ENCODE data around the gene HM13.

The HM13 gene

GRCh38 chr20:31496761-31497295, 17.4 kb upstream of the HM13 start:
- Histone ChIP-seq H3K9me3 (ENCODE audit: control insufficient read depth, insufficient read depth, low read length) (no peaks in the 10 kb centered on the region), H3K36me3 (ENCODE audit: control insufficient read depth, low read length) (no peaks in the 10 kb centered on the region), H3K27ac (ENCODE audit: low read depth, low read length) (no peak overlapping the region), H3K27me3 (ENCODE audit: control insufficient read depth, low read length) (0 out of 2 replicates have a peak, but pooled peaks cover 10% of the 10 kb centered on the region), H3K4me1 (ENCODE audit: control insufficient read depth, low read length) (no peaks in the 10 kb centered on the region), H4K20me1 (ENCODE audit: control insufficient read depth, insufficient read depth, low read depth, low read length) (no peaks in the 10 kb centered on the region), H3K79me2 (ENCODE audit: control insufficient read depth, low read length) (no peaks in the 10 kb centered on the region), H3K4me3 (ENCODE audit: low read length) (no peak overlapping the region), H3K4me2 (ENCODE audit: low read length) (no peak overlapping the region), H3F3A (ENCODE audit: control insufficient read depth, insufficient read depth) (no peaks in the 10 kb centered on the region), H3K9me2 (replicated peaks; ENCODE audit: control insufficient read depth, low read length) (no peaks in the 10 kb centered on the region)
- TF ChIP-seq CTCF (IDR thresholded peaks at IDR 0.05; ENCODE audit: low read depth, low read length, poor library complexity, severe bottlenecking) = no peak
- TF ChIP-seq EZH2phosphoT487 (IDR thresholded peaks at IDR 0.05; ENCODE audit: borderline replicate concordance, low read length) = no peak

DNA sequence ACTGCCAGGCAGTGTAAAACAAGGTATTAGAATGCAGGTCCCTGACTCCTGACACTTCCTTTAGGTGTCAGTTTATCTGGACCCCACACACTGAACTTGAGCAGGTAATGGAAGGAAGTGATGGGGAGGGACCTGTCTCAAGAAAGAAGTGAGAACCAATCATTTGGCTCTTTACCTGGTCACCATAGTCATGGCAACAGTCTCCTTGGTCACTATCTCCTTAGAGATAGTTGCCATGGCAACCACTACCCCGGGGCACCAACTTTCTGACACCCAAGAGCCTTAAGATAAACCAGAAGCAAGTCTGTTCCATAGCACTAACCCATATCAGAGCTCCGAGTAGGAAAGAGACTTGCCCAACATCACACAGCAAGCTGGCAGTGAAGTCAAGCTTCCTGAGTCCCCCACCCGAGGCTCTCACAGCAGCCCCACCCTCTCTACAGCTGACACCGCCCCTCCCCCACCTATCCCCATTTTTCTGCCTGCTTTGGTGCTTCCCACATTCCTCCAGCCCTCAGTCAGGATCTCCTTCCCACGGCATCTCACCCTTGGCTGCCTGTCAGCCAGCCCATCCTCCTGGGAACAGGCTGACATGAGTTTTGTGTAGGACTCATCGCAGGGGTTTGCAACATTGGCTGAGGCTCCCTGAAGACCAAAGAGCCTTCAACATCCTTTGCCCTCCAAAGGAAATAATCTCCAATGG, 16.3 kb upstream of the HM13 start:
- no peak overlapping the region for H3K27ac ChIP-seq (ENCODE audit: low read depth, low read length)
- no peaks in the 10 kb centered on the region for H3K9me3 ChIP-seq (ENCODE audit: control insufficient read depth, insufficient read depth, low read length)
- H4K20me1 ChIP-seq (ENCODE audit: control insufficient read depth, insufficient read depth, low read depth, low read length) = no peaks in the 10 kb centered on the region
- no peak overlapping the region for H3K4me3 ChIP-seq (ENCODE audit: low read length)
- H3K79me2 ChIP-seq (ENCODE audit: control insufficient read depth, low read length) = no peaks in the 10 kb centered on the region
- H3K9me2 ChIP-seq (replicated peaks; ENCODE audit: control insufficient read depth, low read length) = no peaks in the 10 kb centered on the region
- TF ChIP-seq EZH2phosphoT487 (IDR thresholded peaks at IDR 0.05; ENCODE audit: borderline replicate concordance, low read length) = no peak
- TF ChIP-seq CTCF (IDR thresholded peaks at IDR 0.05; ENCODE audit: low read depth, low read length, poor library complexity, severe bottlenecking) = no peak
- H3F3A ChIP-seq (ENCODE audit: control insufficient read depth, insufficient read depth) = no peaks in the 10 kb centered on the region
- H3K27me3 ChIP-seq (ENCODE audit: control insufficient read depth, low read length) = 0 out of 2 replicates have a peak, but pooled peaks cover 10% of the 10 kb centered on the region
- H3K36me3 ChIP-seq (ENCODE audit: control insufficient read depth, low read length) = no peaks in the 10 kb centered on the region
- H3K4me1 ChIP-seq (ENCODE audit: control insufficient read depth, low read length) = no peaks in the 10 kb centered on the region
- H3K4me2 ChIP-seq (ENCODE audit: low read length) = no peak overlapping the region

GRCh38 chr20:31500527-31500926, 13.7 kb upstream of the HM13 start:
- Histone ChIP-seq H3K27me3 (ENCODE audit: control insufficient read depth, low read length) (0 out of 2 replicates have a peak, but pooled peaks cover 12% of the 10 kb centered on the region), H3K9me2 (replicated peaks; ENCODE audit: control insufficient read depth, low read length) (no peaks in the 10 kb centered on the region), H3K36me3 (ENCODE audit: control insufficient read depth, low read length) (no peaks in the 10 kb centered on the region), H3F3A (ENCODE audit: control insufficient read depth, insufficient read depth) (no peaks in the 10 kb centered on the region), H3K4me1 (ENCODE audit: control insufficient read depth, low read length) (no peaks in the 10 kb centered on the region), H4K20me1 (ENCODE audit: control insufficient read depth, insufficient read depth, low read depth, low read length) (no peaks in the 10 kb centered on the region), H3K27ac (ENCODE audit: low read depth, low read length) (no peak overlapping the region), H3K9me3 (ENCODE audit: control insufficient read depth, insufficient read depth, low read length) (no peaks in the 10 kb centered on the region), H3K4me2 (ENCODE audit: low read length) (no peak overlapping the region), H3K79me2 (ENCODE audit: control insufficient read depth, low read length) (no peaks in the 10 kb centered on the region), H3K4me3 (ENCODE audit: low read length) (no peak overlapping the region)
- TF ChIP-seq CTCF (IDR thresholded peaks at IDR 0.05; ENCODE audit: low read depth, low read length, poor library complexity, severe bottlenecking) (no peak), EZH2phosphoT487 (IDR thresholded peaks at IDR 0.05; ENCODE audit: borderline replicate concordance, low read length) (no peak)
